ENCODE results near the gene PIK3R5.
"Not testable (repeated sequence)": the region's sequence is repeated elsewhere in the genome, so short reads cannot be mapped to it uniquely, and the experiment has no call there.

PIK3R5 gene

GRCh38 chr17:8896641-8897635, 68.6 kb downstream of the PIK3R5 start:
- DNase-seq (ENCODE audit: low spot score) = no peak

- DNase-seq (ENCODE audit: low spot score) = no peak
Measured at GRCh38 chr17:8896087-8896486, 69.4 kb downstream of the PIK3R5 start.

GRCh38 chr17:8894673-8895578, 70.6 kb downstream of the PIK3R5 start:
- DNase-seq (ENCODE audit: low spot score) = peak; percentile 90

GRCh38 chr17:8894202-8894671, 71.3 kb downstream of the PIK3R5 start:
- DNase-seq (ENCODE audit: low spot score) = no peak

GRCh38 chr17:8893621-8894201, 71.8 kb downstream of the PIK3R5 start:
- no peak for DNase-seq (ENCODE audit: low spot score)

- DNase-seq (ENCODE audit: low spot score) = no peak
Measured at GRCh38 chr17:8893059-8893458, 72.4 kb downstream of the PIK3R5 start.

- DNase-seq (ENCODE audit: low spot score) = no peak
Measured at GRCh38 chr17:8892338-8892690, 73.2 kb downstream of the PIK3R5 start.

GRCh38 chr17:8890671-8891070, 74.8 kb downstream of the PIK3R5 start:
- DNase-seq (ENCODE audit: low spot score) = no peak

- no peak for DNase-seq (ENCODE audit: low spot score)
Measured at GRCh38 chr17:8889458-8890210, 75.9 kb downstream of the PIK3R5 start.

GRCh38 chr17:8888704-8889302, 76.7 kb downstream of the PIK3R5 start:
- no peak for DNase-seq (ENCODE audit: low spot score)

GRCh38 chr17:8887834-8888703, 77.4 kb downstream of the PIK3R5 start:
- peak; percentile 50 for DNase-seq (ENCODE audit: low spot score)

GRCh38 chr17:8887301-8887700, 78.2 kb downstream of the PIK3R5 start:
- DNase-seq (ENCODE audit: low spot score) = no peak

- no peak for DNase-seq (ENCODE audit: low spot score)
Measured at GRCh38 chr17:8885967-8886684, 79.4 kb downstream of the PIK3R5 start.

- DNase-seq (ENCODE audit: low spot score) = not testable (repeated sequence)
Measured at GRCh38 chr17:8885163-8885966, 80.1 kb downstream of the PIK3R5 start.

- DNase-seq (ENCODE audit: low spot score) = no peak
Measured at GRCh38 chr17:8884336-8884990, 81.0 kb downstream of the PIK3R5 start.

- DNase-seq (ENCODE audit: low spot score) = no peak
Measured at GRCh38 chr17:8883353-8883752, 82.2 kb downstream of the PIK3R5 start.

GRCh38 chr17:8881606-8882005, 83.9 kb downstream of the PIK3R5 start:
- no peak for DNase-seq (ENCODE audit: low spot score)

- DNase-seq (ENCODE audit: low spot score) = no peak
Measured at GRCh38 chr17:8880466-8880865, 85.0 kb downstream of the PIK3R5 start.
